ENCODE data around the gene SUPT6H.
"Not testable (repeated sequence)": the region's sequence is repeated elsewhere in the genome, so short reads cannot be mapped to it uniquely, and the experiment has no call there.

SUPT6H gene

DNA sequence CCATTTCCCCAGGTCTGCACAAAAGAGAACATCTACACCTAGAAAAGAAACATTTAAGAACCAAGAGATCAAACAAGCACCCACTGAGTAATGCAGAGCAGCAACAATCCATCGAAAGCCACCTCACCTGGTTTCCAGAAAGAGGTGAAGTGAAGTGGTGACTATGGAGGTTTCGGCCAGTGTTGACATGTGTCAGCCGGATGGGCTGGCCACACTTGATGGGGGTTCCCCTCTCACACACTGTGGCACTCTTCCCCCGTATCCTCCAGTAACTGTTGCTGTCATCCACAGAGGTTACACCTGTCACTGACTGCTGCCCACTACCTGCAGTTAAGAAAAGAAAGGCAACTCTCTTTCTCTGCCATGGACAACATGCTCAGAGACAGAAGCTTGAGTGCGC is 6.8 kb upstream of the SUPT6H start:
- no peak for DNase-seq

- DNase-seq, result no peak
Observed at GRCh38 chr17:28657756-28658155, 4.2 kb upstream of the SUPT6H start.

- not testable (repeated sequence) for DNase-seq
Observed at GRCh38 chr17:28658342-28658741, 3.7 kb upstream of the SUPT6H start.

GRCh38 chr17:28658766-28659496 is 3.1 kb upstream of the SUPT6H start:
- DNase-seq, result not testable (repeated sequence)

DNA sequence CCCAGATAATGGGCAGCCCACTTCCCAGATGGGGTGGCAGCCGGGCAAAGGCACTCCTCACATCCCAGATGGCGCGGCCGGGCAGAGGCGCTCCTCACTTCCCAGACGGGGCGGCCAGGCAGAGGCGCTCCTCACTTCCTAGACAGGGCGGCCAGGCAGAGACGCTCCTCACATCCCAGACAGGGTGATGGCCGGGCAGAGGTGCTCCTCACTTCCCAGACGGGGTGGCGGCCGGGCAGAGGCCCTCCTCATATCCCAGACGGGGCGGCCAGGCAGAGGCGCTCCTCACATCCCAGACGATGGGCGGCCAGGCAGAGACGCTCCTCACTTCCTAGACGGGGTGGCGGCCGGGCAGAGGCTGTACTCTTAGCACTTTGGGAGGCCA is 2.5 kb upstream of the SUPT6H start:
- not testable (repeated sequence) for DNase-seq

DNA sequence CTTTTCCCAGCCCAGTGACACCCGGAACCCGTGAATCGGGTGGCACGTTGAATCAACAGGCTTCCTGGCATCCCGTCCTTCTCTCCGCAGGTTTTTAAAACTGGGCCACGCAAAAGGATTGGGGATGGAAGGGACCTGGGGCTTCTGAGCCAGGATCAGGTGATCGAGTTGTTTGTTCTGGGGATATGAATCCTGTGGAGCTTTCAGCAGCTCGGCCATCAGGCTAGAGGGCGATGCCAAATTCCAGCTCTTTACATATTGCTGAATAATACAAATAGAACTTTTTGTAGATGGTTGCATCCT is 473 bp downstream of the SUPT6H start:
- DNase-seq, result no peak

DNA sequence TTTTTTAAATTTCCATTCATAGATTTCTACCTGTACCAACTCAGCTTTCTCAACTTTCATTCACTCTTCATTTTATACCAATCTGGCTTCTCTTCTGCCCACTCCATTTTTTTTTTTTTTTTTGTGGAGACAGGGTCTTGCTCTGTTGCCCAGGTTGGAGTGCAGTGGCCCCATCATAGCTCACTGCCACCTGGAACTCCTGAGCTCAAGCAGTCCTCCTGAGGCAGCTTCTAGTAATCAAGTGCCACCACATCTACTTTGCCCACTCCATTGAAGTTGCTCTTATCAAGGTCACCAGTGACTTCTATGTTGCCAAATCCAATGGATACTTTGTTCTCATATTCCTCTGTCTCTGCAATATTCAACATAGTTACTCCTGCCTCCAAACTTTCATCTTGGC is 1.7 kb downstream of the SUPT6H start:
- no peak for DNase-seq

DNA sequence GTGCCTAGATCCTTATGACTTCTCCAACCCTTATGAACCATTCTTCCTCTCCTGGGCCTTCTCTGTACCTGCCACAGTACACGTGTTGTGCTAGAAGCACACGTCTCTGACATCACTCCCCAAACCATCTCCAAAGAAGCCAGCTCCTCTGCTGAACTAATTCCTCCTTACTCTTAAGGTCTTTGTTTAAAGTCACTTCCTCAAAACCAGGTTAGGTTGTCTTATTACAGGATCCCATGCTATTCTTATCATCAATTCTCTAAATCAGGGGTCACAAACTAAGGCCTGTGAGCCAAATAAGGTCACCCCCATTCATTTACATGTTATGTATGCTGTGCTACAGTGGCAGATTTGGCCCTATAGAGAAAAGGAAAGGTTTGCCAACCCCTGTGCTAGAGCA is 4.0 kb downstream of the SUPT6H start:
- no peak for DNase-seq

- DNase-seq, result no peak
Observed at GRCh38 chr17:28667870-28668269, 5.9 kb downstream of the SUPT6H start.

GRCh38 chr17:28669918-28670317 is 7.9 kb downstream of the SUPT6H start:
- no peak for DNase-seq

- DNase-seq, result no peak
Observed at GRCh38 chr17:28675490-28675889, 13.5 kb downstream of the SUPT6H start.

- no peak for DNase-seq
Observed at GRCh38 chr17:28675980-28676379, 14.0 kb downstream of the SUPT6H start.

GRCh38 chr17:28682655-28683054 is 20.6 kb downstream of the SUPT6H start:
- no peak for DNase-seq

- no peak for DNase-seq
Observed at GRCh38 chr17:28684963-28685362, 23.0 kb downstream of the SUPT6H start.

- no peak for DNase-seq
Observed at GRCh38 chr17:28685366-28685765, 23.4 kb downstream of the SUPT6H start.

GRCh38 chr17:28686296-28686695 is 24.3 kb downstream of the SUPT6H start:
- DNase-seq, result no peak

GRCh38 chr17:28688481-28688880 is 26.5 kb downstream of the SUPT6H start:
- DNase-seq, result no peak

DNA sequence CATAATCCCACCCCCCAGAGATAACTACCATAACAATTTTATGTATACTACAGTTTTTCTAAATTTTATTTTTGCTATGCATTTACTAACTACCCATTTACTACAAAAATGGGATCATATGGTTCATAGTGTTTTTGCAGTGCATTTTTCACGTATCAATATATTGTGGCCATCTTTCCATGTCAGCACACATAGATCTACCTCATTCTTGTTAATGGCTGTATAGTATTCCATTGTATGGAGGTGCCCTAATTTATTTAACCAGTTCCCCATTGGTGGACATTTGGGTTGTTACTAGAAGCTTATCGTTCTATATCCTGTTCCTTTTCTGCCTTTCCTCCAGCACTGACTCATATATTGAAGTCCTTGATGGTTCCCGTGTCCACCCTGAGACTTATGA is 27.0 kb downstream of the SUPT6H start:
- DNase-seq, result no peak

GRCh38 chr17:28693869-28694268 is 31.9 kb downstream of the SUPT6H start:
- DNase-seq, result no peak

GRCh38 chr17:28698253-28698941 is 36.4 kb downstream of the SUPT6H start:
- no peak for DNase-seq

DNA sequence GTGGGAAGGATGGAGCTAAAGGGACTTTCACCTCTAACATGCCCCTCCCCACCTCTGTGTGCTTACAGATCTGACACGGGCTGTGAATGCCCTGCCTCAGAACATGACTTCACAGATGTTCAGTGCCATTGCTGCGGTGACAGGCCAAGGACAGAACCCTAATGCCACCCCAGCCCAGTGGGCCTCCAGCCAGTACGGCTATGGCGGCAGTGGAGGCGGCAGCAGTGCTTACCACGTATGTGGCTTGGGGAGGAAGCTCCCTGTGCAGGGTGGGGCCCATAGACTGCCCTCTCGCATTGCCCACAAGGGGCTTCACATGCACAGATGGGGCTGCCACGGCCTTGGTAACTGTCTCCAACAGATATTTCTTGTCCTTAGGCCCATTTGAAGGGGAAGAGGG is 38.3 kb downstream of the SUPT6H start:
- no peak for DNase-seq

GRCh38 chr17:28700830-28701492 is 39.0 kb downstream of the SUPT6H start:
- DNase-seq, result no peak

- DNase-seq, result no peak
Observed at GRCh38 chr17:28702026-28702751, 40.2 kb downstream of the SUPT6H start.

GRCh38 chr17:28702752-28703150 is 40.7 kb downstream of the SUPT6H start:
- no peak for DNase-seq

Measured in NCI-H2227 treated with DMSO at 0.1 percent for 48 hours (cell line).